GM12873 (cell line): ENCODE results near the gene STK32A.

ENCODE experiments used
- TF ChIP-seq, protein P1 (sequence below): IDR thresholded peaks from 2 replicates; pipeline ENCODE4 v1.5.1; 2012; ENCODE audit warnings: low read depth, mild to moderate bottlenecking, moderate library complexity, low read length, control low read depth; ENCODE audit not compliant: insufficient read depth; ENCODE audit errors: missing control alignments

The STK32A gene

GRCh38 chr5:147203213-147203612, 31.6 kb upstream of the STK32A start:
- TF ChIP-seq, protein P1, sequence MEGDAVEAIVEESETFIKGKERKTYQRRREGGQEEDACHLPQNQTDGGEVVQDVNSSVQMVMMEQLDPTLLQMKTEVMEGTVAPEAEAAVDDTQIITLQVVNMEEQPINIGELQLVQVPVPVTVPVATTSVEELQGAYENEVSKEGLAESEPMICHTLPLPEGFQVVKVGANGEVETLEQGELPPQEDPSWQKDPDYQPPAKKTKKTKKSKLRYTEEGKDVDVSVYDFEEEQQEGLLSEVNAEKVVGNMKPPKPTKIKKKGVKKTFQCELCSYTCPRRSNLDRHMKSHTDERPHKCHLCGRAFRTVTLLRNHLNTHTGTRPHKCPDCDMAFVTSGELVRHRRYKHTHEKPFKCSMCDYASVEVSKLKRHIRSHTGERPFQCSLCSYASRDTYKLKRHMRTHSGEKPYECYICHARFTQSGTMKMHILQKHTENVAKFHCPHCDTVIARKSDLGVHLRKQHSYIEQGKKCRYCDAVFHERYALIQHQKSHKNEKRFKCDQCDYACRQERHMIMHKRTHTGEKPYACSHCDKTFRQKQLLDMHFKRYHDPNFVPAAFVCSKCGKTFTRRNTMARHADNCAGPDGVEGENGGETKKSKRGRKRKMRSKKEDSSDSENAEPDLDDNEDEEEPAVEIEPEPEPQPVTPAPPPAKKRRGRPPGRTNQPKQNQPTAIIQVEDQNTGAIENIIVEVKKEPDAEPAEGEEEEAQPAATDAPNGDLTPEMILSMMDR: no peak

DNA sequence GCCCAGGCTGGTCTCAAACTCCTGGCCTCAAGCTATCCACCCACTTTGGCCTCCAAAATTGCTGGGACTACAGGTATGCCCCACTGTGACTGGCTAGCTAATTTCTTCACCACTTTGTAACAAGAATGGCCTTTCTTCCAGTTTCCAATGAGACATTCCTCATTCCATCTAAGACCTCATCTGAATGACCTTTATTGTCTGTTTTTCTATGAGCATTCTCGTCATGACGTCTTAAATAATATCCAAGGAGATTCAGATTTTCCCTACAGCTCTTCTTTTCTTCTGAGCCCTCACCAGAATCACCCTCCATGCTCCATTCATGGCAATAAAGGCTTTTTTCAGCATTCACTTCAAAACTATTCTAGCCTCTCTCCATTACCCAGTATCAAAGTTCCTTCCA, 30.2 kb upstream of the STK32A start:
- TF ChIP-seq, protein P1: no peak

- TF ChIP-seq, protein P1: no peak
Observed at GRCh38 chr5:147208134-147208533, 26.7 kb upstream of the STK32A start.

- TF ChIP-seq, protein P1: no peak
Observed at GRCh38 chr5:147216552-147217154, 18.2 kb upstream of the STK32A start.

- TF ChIP-seq, protein P1: no peak
Observed at GRCh38 chr5:147223343-147223742, 11.5 kb upstream of the STK32A start.

- TF ChIP-seq, protein P1: peak; percentile 42
Observed at GRCh38 chr5:147223948-147224791, 10.7 kb upstream of the STK32A start.

DNA sequence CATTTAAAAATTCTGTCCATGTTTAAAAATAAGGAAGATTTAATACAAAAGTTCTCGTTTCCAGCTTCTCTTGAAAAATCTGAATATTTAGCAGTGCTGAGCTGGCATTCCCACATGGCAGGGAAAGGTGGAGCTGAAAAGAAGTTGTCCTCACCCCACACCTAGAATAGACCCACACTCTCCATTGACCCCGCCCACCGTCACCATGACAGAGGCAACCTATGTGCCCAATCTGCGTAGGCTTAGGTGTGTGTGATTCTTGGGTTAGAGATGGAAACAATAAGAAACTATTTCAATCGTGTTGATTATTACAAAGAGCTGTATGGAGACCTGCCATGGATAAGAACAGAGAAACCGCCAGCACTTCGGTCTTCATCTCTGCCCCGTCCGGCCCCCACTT, 8.9 kb upstream of the STK32A start:
- TF ChIP-seq, protein P1: no peak
